Endothelial cell of umbilical vein (primary cell): ENCODE data around the gene MYO1E. TPM values are rescaled to one million over a fixed set of nuclear protein-coding genes. Genes with fewer than 3 reads are reported as not detected.

Experiments used
- BruUV-seq: library from RNA; stranded (reverse); fragments of 400-500 nt; replicated peaks from 2 replicates; lab custom pipeline; 2021; lab: Mats Ljungman, UMichigan
- CTCF ChIA-PET: fragments of 300-600, 350-600 bp; sonication (Branson Sonifier 250); formaldehyde crosslinking; loops from one replicate; lab custom pipeline; 2021; ENCODE audit warnings: antibody characterized with exemption, inconsistent platforms; lab: Charles Lee
- POLR2A ChIA-PET: fragments of 300-600, 350-600 bp; sonication (Branson Sonifier 250); formaldehyde crosslinking; loops from one replicate; lab custom pipeline; 2021; ENCODE audit warnings: antibody characterized with exemption, inconsistent platforms; lab: Charles Lee
- DNase-seq: peaks from one replicate; pipeline ENCODE4 v3.0.0-alpha.2; 2011; ENCODE audit warnings: low read depth, low spot score
- FAIRE-seq: peaks from 2 replicates; lab custom pipeline; 2011; peaks lifted over from hg19 to GRCh38; lab: Jason Lieb, UNC
- H2AFZ ChIP-seq: 2 replicates; pipeline ENCODE4 v1.6.0; 2012; ENCODE audit warnings: low read depth, low read length, control low read depth, inconsistent platforms
- H3K27ac ChIP-seq: 2 replicates; pipeline ENCODE4 v1.5.1; 2011; ENCODE audit warnings: low read depth, mild to moderate bottlenecking, control low read depth, low read length, moderate library complexity; ENCODE audit not compliant: insufficient read depth
- H3K27me3 ChIP-seq, 2 experiments: 2 replicates each; pipeline versions ENCODE4 v1.6.0 to v1.6.1; 2011; ENCODE audit warnings: low read length in 2 of 2, mixed read lengths in 1 of 2; ENCODE audit not compliant: control insufficient read depth in 2 of 2, insufficient read depth in 2 of 2
- H3K36me3 ChIP-seq, 2 experiments: 2 replicates in 1 of 2; 3 replicates in 1 of 2; pipeline ENCODE4 v1.5.1; 2011; ENCODE audit warnings: low read length in 2 of 2, mild to moderate bottlenecking in 1 of 2, moderate library complexity in 1 of 2; ENCODE audit not compliant: control insufficient read depth in 2 of 2, insufficient read depth in 2 of 2; ENCODE audit errors: extremely low read depth in 1 of 2
- H3K4me1 ChIP-seq: 3 replicates; pipeline ENCODE4 v1.5.1; 2011; ENCODE audit warnings: mild to moderate bottlenecking, low read length; ENCODE audit not compliant: control insufficient read depth, insufficient read depth; ENCODE audit errors: extremely low read depth
- H3K4me2 ChIP-seq: 2 replicates; pipeline ENCODE4 v1.6.1; 2011; ENCODE audit warnings: low read length, control low read depth, mixed read lengths; ENCODE audit not compliant: insufficient read depth
- H3K4me3 ChIP-seq, 3 experiments: fragments of 200-600 bp in 1 of 3; sonication (generic), shearing (Covaris generic) in 1 of 3; replicated peaks in 1 of 3; 2 replicates each; pipeline ENCODE4 v1.5.1; 2011 to 2016; ENCODE audit warnings: control low read depth in 3 of 3, low read length in 3 of 3, mild to moderate bottlenecking in 2 of 3, inconsistent platforms in 1 of 3, low read depth in 1 of 3, moderate library complexity in 1 of 3; ENCODE audit not compliant: insufficient read depth in 1 of 3
- H3K79me2 ChIP-seq: 2 replicates; pipeline ENCODE4 v1.6.0; 2012; ENCODE audit warnings: low read length, inconsistent platforms; ENCODE audit not compliant: control insufficient read depth, insufficient read depth
- H3K9ac ChIP-seq: replicated peaks from 2 replicates; pipeline ENCODE3; 2011; ENCODE audit warnings: low read length, control low read depth; ENCODE audit not compliant: insufficient read depth; ENCODE audit errors: extremely low read depth
- H3K9me1 ChIP-seq: replicated peaks from 3 replicates; pipeline ENCODE4 v1.6.0; 2011; ENCODE audit warnings: mild to moderate bottlenecking, low read length; ENCODE audit not compliant: control insufficient read depth, insufficient read depth; ENCODE audit errors: extremely low read depth
- H3K9me3 ChIP-seq: replicated peaks from 2 replicates; pipeline ENCODE4 v1.5.1; 2012; ENCODE audit warnings: low read length, inconsistent platforms; ENCODE audit not compliant: control insufficient read depth, insufficient read depth
- H4K20me1 ChIP-seq: replicated peaks from 2 replicates; pipeline ENCODE3; 2011; ENCODE audit warnings: mild to moderate bottlenecking, low read length; ENCODE audit not compliant: control insufficient read depth, insufficient read depth; ENCODE audit errors: extremely low read depth
- EZH2 ChIP-seq: IDR thresholded peaks from 2 replicates; pipeline ENCODE4 v1.6.1; 2012; ENCODE audit warnings: borderline replicate concordance, low read depth, mild to moderate bottlenecking, moderate library complexity, low read length, inconsistent platforms; ENCODE audit not compliant: severe bottlenecking
- FOS ChIP-seq: IDR thresholded peaks from 2 replicates; pipeline ENCODE4 v1.6.1; 2011; ENCODE audit warnings: mild to moderate bottlenecking, low read length, moderate library complexity, borderline replicate concordance; ENCODE audit not compliant: insufficient read depth
- GATA2 ChIP-seq: IDR thresholded peaks from 2 replicates; pipeline ENCODE4 v1.7.0; 2011; ENCODE audit warnings: low read depth, mild to moderate bottlenecking, moderate library complexity, mixed read lengths, low read length; ENCODE audit not compliant: insufficient read length, insufficient read depth
- JUN ChIP-seq: IDR thresholded peaks from 2 replicates; pipeline ENCODE4 v1.6.1; 2011; ENCODE audit warnings: borderline replicate concordance, low read depth; ENCODE audit not compliant: insufficient read length, insufficient read depth
- MYC ChIP-seq: IDR thresholded peaks from one replicate; pipeline ENCODE4 v1.6.1; 2011; ENCODE audit warnings: mild to moderate bottlenecking, low read depth, low read length
- POLR2AphosphoS5 ChIP-seq: IDR thresholded peaks from 2 replicates; pipeline ENCODE4 v1.6.1; 2012; ENCODE audit warnings: low read depth, mild to moderate bottlenecking, control low read depth, low read length, moderate library complexity; ENCODE audit not compliant: insufficient read depth
- dilution Hi-C: fragments of 300-500 bp; cut with MboI; formaldehyde crosslinking; loops from one replicate; pipeline ENCODE4 v1.15.0; 2019; ENCODE audit warnings: low sequenced_read_pairs; ENCODE audit not compliant: extremely low pct_ligation_motif_present
- intact Hi-C: fragments of 100-400 bp; cut with micrococcal nuclease; formaldehyde crosslinking; loops from one replicate; pipeline ENCODE4 v1.10.0; 2022
- polyA plus RNA-seq, 4 experiments: library from polyadenylated mRNA; depleted of rRNA in 3 of 4; stranded (reverse) in 3 of 4; unstranded in 1 of 4; fragments of >200 nt; gene quantifications; 2 replicates each; pipeline versions ENCODE4 v1.2.1 to v1.2.3, GENCODE V29; 2011 to 2012; ENCODE audit warnings: missing spikeins in 1 of 4
- total RNA-seq: library from RNA; stranded (reverse); gene quantifications from 2 replicates; pipeline ENCODE4 v1.2.3, GENCODE V29; 2021
- TF ChIP-seq, protein P1 (sequence below): IDR thresholded peaks from 2 replicates; pipeline ENCODE4 v1.6.1; 2011; ENCODE audit not compliant: insufficient read depth, insufficient read length

The MYO1E gene
- total and polyA plus RNA-seq, 2 donors (not counting 3 experiments of a cell fraction or from before 2014, with no cell fraction given): 31.6 to 218 TPM

DNA sequence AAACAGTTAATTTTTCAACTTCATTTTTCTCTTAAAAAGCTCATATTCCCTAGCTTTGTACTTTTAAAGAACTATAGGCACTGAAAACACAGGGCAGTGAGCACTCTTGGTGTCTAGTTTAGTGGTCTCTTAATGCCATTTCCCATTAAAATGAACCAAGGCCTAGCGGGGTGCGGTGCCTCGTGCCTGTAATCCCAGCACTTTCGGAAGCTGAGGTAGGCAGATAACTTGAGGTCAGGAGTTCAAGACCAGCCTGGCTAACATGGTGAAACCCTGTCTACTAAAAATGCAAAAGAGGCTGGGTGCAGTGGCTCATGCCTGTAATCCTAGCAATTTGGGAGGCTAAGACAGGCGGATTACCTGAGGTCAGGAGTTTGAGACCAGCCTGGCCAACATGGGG, 120.5 kb downstream of the MYO1E start:
- no TSS peak for BruUV-seq
- H3K4me1 ChIP-seq: peaks cover 3% of the 10 kb centered on the region
- dilution Hi-C loops (no loop called here), intact Hi-C loops (no loop called here)
- no peak overlapping the region for H3K27ac ChIP-seq
- H3K9me3 ChIP-seq: no peaks in the 10 kb centered on the region
- ChIA-PET POLR2A (no interaction called here), CTCF (interaction anchor here (1.4 kb wide), 1 partner anchor 28 kb away, joined by 3 read pairs; no protein-coding TSS in a partner anchor)
- no peak overlapping the region for H3K4me2 ChIP-seq
- DNase-seq: no peak
- H3K4me3 ChIP-seq: no peak overlapping the region
- H3K9ac ChIP-seq: no peak overlapping the region
- H3K79me2 ChIP-seq: peaks cover 2% of the 10 kb centered on the region
- no peaks in the 10 kb centered on the region for H4K20me1 ChIP-seq
- no peak for FAIRE-seq
- peaks cover 2 to 10% of the 10 kb centered on the region in 2 experiments for H3K36me3 ChIP-seq
- H3K27me3 ChIP-seq: no peaks in the 10 kb centered on the region
- no peak overlapping the region for H2AFZ ChIP-seq
- TF ChIP-seq JUN (no peak), POLR2AphosphoS5 (no peak), GATA2 (no peak), MYC (no peak), FOS (no peak), EZH2 (no peak)
- TF ChIP-seq, protein P1, sequence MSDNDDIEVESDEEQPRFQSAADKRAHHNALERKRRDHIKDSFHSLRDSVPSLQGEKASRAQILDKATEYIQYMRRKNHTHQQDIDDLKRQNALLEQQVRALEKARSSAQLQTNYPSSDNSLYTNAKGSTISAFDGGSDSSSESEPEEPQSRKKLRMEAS: no peak
- H3K9me1 ChIP-seq: no peaks in the 10 kb centered on the region
